Measurements from ENCODE around the gene FBP1.

FBP1 gene

GRCh38 chr9:94655739-94656138, 16.4 kb upstream of the FBP1 start:
- no peak for DNase-seq (ENCODE audit: low read depth)

- DNase-seq (ENCODE audit: low read depth): no peak
Measured at GRCh38 chr9:94654165-94654894, 15.0 kb upstream of the FBP1 start.

GRCh38 chr9:94650949-94651348, 11.6 kb upstream of the FBP1 start:
- no peak for DNase-seq (ENCODE audit: low read depth)

- DNase-seq (ENCODE audit: low read depth): no peak
Measured at GRCh38 chr9:94649100-94649819, 9.9 kb upstream of the FBP1 start.

GRCh38 chr9:94648185-94648584, 8.9 kb upstream of the FBP1 start:
- DNase-seq (ENCODE audit: low read depth): no peak

GRCh38 chr9:94645901-94646300, 6.6 kb upstream of the FBP1 start:
- no peak for DNase-seq (ENCODE audit: low read depth)

GRCh38 chr9:94644543-94644942, 5.2 kb upstream of the FBP1 start:
- no peak for DNase-seq (ENCODE audit: low read depth)

GRCh38 chr9:94643741-94644140, 4.4 kb upstream of the FBP1 start:
- no peak for DNase-seq (ENCODE audit: low read depth)

- DNase-seq (ENCODE audit: low read depth): no peak
Measured at GRCh38 chr9:94643176-94643575, 3.9 kb upstream of the FBP1 start.

- DNase-seq (ENCODE audit: low read depth): no peak
Measured at GRCh38 chr9:94642501-94642900, 3.2 kb upstream of the FBP1 start.

- no peak for DNase-seq (ENCODE audit: low read depth)
Measured at GRCh38 chr9:94639999-94640376, 670 bp upstream of the FBP1 start.

- DNase-seq (ENCODE audit: low read depth): no peak
Measured at GRCh38 chr9:94638335-94639060, 820 bp downstream of the FBP1 start.

- no peak for DNase-seq (ENCODE audit: low read depth)
Measured at GRCh38 chr9:94632737-94633136, 6.6 kb downstream of the FBP1 start.

GRCh38 chr9:94631599-94631998, 7.7 kb downstream of the FBP1 start:
- DNase-seq (ENCODE audit: low read depth): no peak

GRCh38 chr9:94630833-94631232, 8.5 kb downstream of the FBP1 start:
- no peak for DNase-seq (ENCODE audit: low read depth)

GRCh38 chr9:94630281-94630680, 9.0 kb downstream of the FBP1 start:
- no peak for DNase-seq (ENCODE audit: low read depth)

- no peak for DNase-seq (ENCODE audit: low read depth)
Measured at GRCh38 chr9:94627287-94627686, 12.0 kb downstream of the FBP1 start.

- DNase-seq (ENCODE audit: low read depth): no peak
Measured at GRCh38 chr9:94625835-94626234, 13.5 kb downstream of the FBP1 start.

GRCh38 chr9:94624629-94625028, 14.7 kb downstream of the FBP1 start:
- no peak for DNase-seq (ENCODE audit: low read depth)

- DNase-seq (ENCODE audit: low read depth): no peak
Measured at GRCh38 chr9:94623253-94623652, 16.1 kb downstream of the FBP1 start.

- no peak for DNase-seq (ENCODE audit: low read depth)
Measured at GRCh38 chr9:94622087-94622800, 17.1 kb downstream of the FBP1 start.

GRCh38 chr9:94619026-94619425, 20.3 kb downstream of the FBP1 start:
- no peak for DNase-seq (ENCODE audit: low read depth)

Data from stimulated activated CD8-positive, alpha-beta memory T cell treated with anti-CD3 and anti-CD28 coated beads, Interleukin-7, amount 100 ng/mL, for 24 hours (primary cell).